K562 (cell line): ENCODE data around the gene ATL2. TPM values are rescaled to one million over a fixed set of nuclear protein-coding genes. Genes with fewer than 3 reads are reported as not detected.

Experiments used
- CXXC5 ChIP-seq: fragments of 250-450 bp; sonication (Bioruptor Pico); IDR thresholded peaks from 2 replicates; pipeline ENCODE4 v1.8.0; 2022; ENCODE audit warnings: inconsistent platforms, mild to moderate bottlenecking, moderate library complexity
- ESRRB ChIP-seq: fragments of 250-450 bp; sonication (Bioruptor Pico); IDR thresholded peaks from 2 replicates; pipeline ENCODE4 v1.5.0; 2020; ENCODE audit warnings: mild to moderate bottlenecking, moderate library complexity, borderline replicate concordance
- HSF4 ChIP-seq: fragments of 250-450 bp; sonication (Bioruptor Pico); IDR thresholded peaks from 2 replicates; pipeline ENCODE4 v2.1.2; 2022; ENCODE audit warnings: mild to moderate bottlenecking, moderate library complexity, borderline replicate concordance
- JUND ChIP-seq, 2 experiments: IDR thresholded peaks; 2 replicates in 1 of 2; 3 replicates in 1 of 2; pipeline ENCODE4 v1.6.1; 2011; ENCODE audit warnings: borderline replicate concordance in 2 of 2, low read depth in 2 of 2, low read length in 2 of 2, improper control_type of control experiment in 1 of 2, missing biosample characterization in 1 of 2, missing genetic modification characterization in 1 of 2, missing genetic modification reagents in 1 of 2
- L3MBTL2 ChIP-seq: fragments of 450-650 bp; IDR thresholded peaks from 2 replicates; pipeline ENCODE4 v1.6.1; 2016; ENCODE audit warnings: mild to moderate bottlenecking, moderate library complexity
- POLR3A ChIP-seq: IDR thresholded peaks from 2 replicates; pipeline ENCODE4 v1.6.1; 2011; ENCODE audit warnings: borderline replicate concordance, mild to moderate bottlenecking, moderate library complexity; ENCODE audit not compliant: insufficient read length, insufficient read depth; ENCODE audit errors: extremely low read depth
- SIRT6 ChIP-seq: IDR thresholded peaks from one replicate; pipeline ENCODE4 v1.6.1; 2012; ENCODE audit warnings: low read depth, mild to moderate bottlenecking, control low read depth, inconsistent platforms, low read length, moderate library complexity
- TFAM ChIP-seq: fragments of 250-450 bp; sonication (Bioruptor Pico); conservative IDR thresholded peaks from 2 replicates; pipeline ENCODE4 v1.5.0; 2021; ENCODE audit warnings: mild to moderate bottlenecking, moderate library complexity
- ZNF143 ChIP-seq: sonication (generic); formaldehyde crosslinking; IDR thresholded peaks from 2 replicates; pipeline ENCODE4 v1.9.0; 2022; ENCODE audit warnings: mild to moderate bottlenecking, missing genetic modification reagents
- polyA plus RNA-seq, 8 experiments: library from polyadenylated mRNA; depleted of rRNA in 4 of 8; stranded (reverse) in 5 of 8; unstranded in 3 of 8; fragments of >200 nt; fragmentation: Nextera tagmentation in 2 of 8; fragmentation: Illumina TruSeq in 1 of 8; extraction: Ambion mirVana in 2 of 8; extraction: Trizol in 1 of 8; gene quantifications; 2 replicates each; pipeline versions ENCODE4 v1.2.1 to v1.2.3, GENCODE V29; 2011 to 2014; ENCODE audit warnings: inconsistent platforms in 1 of 8, missing spikeins in 1 of 8
- total RNA-seq, 7 experiments: library from RNA; depleted of rRNA in 6 of 7; stranded (reverse); fragments of >200 nt in 6 of 7; fragmentation: Illumina TruSeq in 2 of 7; extraction: Trizol in 2 of 7; gene quantifications; 2 replicates each; pipeline versions ENCODE4 v1.2.1 to v1.2.3, GENCODE V29; 2011 to 2021; ENCODE audit warnings: low replicate concordance in 1 of 7
- TF ChIP-seq, protein P1 (sequence below), 2 experiments: fragments of 450-650 bp in 1 of 2; sonication (generic) in 1 of 2; formaldehyde crosslinking in 1 of 2; IDR thresholded peaks; 2 replicates each; pipeline versions ENCODE4 v1.7.1 to v1.9.0; 2016 to 2022; ENCODE audit warnings: inconsistent platforms in 1 of 2, mild to moderate bottlenecking in 1 of 2, missing genetic modification reagents in 1 of 2
- TF ChIP-seq, protein P2 (sequence below), 3 experiments: fragments of 200-800 bp in 1 of 3; fragments of 250-450 bp in 1 of 3; fragments of 450-650 bp in 1 of 3; sonication (Bioruptor Pico) in 1 of 3; sonication (Bioruptor generic) in 1 of 3; formaldehyde crosslinking in 1 of 3; IDR thresholded peaks; 2 replicates each; pipeline versions ENCODE4 v1.6.1 to v1.8.0; 2016 to 2022; ENCODE audit warnings: mild to moderate bottlenecking in 2 of 3, missing genetic modification characterization in 2 of 3, missing compliant biosample characterization in 1 of 3, moderate library complexity in 1 of 3
- TF ChIP-seq, protein P3 (sequence below), 2 experiments: fragments of 450-650 bp in 1 of 2; sonication (generic) in 1 of 2; formaldehyde crosslinking in 1 of 2; IDR thresholded peaks in 1 of 2; conservative IDR thresholded peaks in 1 of 2; 2 replicates each; pipeline versions ENCODE4 v1.6.1 to v1.8.1; 2016 to 2023; ENCODE audit warnings: mild to moderate bottlenecking in 2 of 2, moderate library complexity in 2 of 2, inconsistent platforms in 1 of 2, missing genetic modification reagents in 1 of 2

The ATL2 gene
- total and polyA plus RNA-seq, 9 of the 15 experiments (the other 6 are each of a cell fraction or from before 2014, with no cell fraction given), result 12.0 to 80.8 (median 70.2) TPM

DNA sequence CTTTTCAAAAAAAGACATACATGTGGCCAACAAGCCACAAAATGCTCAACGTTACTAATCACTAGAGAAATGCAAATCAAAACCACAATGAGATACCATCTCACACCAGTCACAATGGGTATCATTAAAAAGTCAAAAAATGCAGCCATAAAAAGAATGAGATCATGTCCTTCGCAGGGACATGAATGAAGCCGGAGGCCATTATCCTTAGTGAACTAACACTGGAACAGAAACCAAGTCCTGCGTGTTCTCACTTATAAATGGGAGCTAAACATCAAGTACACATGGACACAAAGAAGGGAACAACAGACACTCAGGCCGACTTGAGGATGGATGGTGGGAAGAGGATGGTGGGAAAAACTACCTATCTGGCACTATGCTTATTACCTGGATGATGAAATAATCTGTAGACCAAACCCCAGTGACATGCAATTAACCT is 17.8 kb upstream of the ATL2 start (continued):
- TF ChIP-seq, protein P1, sequence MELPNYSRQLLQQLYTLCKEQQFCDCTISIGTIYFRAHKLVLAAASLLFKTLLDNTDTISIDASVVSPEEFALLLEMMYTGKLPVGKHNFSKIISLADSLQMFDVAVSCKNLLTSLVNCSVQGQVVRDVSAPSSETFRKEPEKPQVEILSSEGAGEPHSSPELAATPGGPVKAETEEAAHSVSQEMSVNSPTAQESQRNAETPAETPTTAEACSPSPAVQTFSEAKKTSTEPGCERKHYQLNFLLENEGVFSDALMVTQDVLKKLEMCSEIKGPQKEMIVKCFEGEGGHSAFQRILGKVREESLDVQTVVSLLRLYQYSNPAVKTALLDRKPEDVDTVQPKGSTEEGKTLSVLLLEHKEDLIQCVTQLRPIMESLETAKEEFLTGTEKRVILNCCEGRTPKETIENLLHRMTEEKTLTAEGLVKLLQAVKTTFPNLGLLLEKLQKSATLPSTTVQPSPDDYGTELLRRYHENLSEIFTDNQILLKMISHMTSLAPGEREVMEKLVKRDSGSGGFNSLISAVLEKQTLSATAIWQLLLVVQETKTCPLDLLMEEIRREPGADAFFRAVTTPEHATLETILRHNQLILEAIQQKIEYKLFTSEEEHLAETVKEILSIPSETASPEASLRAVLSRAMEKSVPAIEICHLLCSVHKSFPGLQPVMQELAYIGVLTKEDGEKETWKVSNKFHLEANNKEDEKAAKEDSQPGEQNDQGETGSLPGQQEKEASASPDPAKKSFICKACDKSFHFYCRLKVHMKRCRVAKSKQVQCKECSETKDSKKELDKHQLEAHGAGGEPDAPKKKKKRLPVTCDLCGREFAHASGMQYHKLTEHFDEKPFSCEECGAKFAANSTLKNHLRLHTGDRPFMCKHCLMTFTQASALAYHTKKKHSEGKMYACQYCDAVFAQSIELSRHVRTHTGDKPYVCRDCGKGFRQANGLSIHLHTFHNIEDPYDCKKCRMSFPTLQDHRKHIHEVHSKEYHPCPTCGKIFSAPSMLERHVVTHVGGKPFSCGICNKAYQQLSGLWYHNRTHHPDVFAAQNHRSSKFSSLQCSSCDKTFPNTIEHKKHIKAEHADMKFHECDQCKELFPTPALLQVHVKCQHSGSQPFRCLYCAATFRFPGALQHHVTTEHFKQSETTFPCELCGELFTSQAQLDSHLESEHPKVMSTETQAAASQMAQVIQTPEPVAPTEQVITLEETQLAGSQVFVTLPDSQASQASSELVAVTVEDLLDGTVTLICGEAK (IDR thresholded peaks at IDR 0.05), result no peak
- TF ChIP-seq, protein P1 (CRISPR knock-in tag; IDR thresholded peaks at IDR 0.05), result no peak
- TF ChIP-seq CXXC5 (no peak), HSF4 (CRISPR knock-in tag) (no peak), JUND (IDR thresholded peaks at IDR 0.05; ENCODE audit: borderline replicate concordance, low read depth, low read length) (no peak), JUND (tag; IDR thresholded peaks at IDR 0.05; ENCODE audit: borderline replicate concordance, low read depth, low read length) (0 out of 3 replicates have a peak, but pooled peaks have one; percentile 26), ZNF143 (CRISPR knock-in tag) (no peak), SIRT6 (no peak), POLR3A (no peak), TFAM (no peak), ESRRB (CRISPR knock-in tag) (no peak), L3MBTL2 (no peak)
- TF ChIP-seq, protein P2, sequence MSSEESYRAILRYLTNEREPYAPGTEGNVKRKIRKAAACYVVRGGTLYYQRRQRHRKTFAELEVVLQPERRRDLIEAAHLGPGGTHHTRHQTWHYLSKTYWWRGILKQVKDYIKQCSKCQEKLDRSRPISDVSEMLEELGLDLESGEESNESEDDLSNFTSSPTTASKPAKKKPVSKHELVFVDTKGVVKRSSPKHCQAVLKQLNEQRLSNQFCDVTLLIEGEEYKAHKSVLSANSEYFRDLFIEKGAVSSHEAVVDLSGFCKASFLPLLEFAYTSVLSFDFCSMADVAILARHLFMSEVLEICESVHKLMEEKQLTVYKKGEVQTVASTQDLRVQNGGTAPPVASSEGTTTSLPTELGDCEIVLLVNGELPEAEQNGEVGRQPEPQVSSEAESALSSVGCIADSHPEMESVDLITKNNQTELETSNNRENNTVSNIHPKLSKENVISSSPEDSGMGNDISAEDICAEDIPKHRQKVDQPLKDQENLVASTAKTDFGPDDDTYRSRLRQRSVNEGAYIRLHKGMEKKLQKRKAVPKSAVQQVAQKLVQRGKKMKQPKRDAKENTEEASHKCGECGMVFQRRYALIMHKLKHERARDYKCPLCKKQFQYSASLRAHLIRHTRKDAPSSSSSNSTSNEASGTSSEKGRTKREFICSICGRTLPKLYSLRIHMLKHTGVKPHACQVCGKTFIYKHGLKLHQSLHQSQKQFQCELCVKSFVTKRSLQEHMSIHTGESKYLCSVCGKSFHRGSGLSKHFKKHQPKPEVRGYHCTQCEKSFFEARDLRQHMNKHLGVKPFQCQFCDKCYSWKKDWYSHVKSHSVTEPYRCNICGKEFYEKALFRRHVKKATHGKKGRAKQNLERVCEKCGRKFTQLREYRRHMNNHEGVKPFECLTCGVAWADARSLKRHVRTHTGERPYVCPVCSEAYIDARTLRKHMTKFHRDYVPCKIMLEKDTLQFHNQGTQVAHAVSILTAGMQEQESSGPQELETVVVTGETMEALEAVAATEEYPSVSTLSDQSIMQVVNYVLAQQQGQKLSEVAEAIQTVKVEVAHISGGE (CRISPR knock-in tag; IDR thresholded peaks at IDR 0.05), result no peak
- TF ChIP-seq, protein P3, sequence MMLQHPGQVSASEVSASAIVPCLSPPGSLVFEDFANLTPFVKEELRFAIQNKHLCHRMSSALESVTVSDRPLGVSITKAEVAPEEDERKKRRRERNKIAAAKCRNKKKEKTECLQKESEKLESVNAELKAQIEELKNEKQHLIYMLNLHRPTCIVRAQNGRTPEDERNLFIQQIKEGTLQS (IDR thresholded peaks at IDR 0.05), result 0 out of 2 replicates have a peak, but pooled peaks have one; percentile 51
- TF ChIP-seq, protein P3 (CRISPR knock-in tag; conservative IDR thresholded peaks at IDR 0.05), result no peak
